ENCODE data around the gene GABRP.
"Not testable (repeated sequence)": the region's sequence is repeated elsewhere in the genome, so short reads cannot be mapped to it uniquely, and the experiment has no call there.

The GABRP gene

DNA sequence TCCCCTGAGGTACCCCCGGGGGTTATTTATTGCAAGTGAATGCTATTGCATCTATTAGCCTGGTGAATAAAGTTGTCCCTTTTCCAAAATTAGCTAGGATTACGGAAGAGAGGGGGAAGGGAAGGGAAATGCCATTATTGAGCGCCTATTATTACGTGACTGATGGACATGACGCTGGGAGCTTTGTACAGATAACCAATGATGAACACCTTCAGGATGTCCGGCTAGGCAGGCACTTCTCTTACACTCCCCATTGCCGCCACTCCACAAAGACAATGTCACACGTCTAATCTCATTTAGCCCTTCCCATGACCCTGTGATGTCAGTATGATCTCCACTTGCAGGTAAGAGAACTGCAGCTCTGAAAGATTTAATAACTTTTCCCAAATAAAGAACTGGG is 9.4 kb downstream of the GABRP start:
- DNase-seq (ENCODE audit: low spot score): no peak

DNA sequence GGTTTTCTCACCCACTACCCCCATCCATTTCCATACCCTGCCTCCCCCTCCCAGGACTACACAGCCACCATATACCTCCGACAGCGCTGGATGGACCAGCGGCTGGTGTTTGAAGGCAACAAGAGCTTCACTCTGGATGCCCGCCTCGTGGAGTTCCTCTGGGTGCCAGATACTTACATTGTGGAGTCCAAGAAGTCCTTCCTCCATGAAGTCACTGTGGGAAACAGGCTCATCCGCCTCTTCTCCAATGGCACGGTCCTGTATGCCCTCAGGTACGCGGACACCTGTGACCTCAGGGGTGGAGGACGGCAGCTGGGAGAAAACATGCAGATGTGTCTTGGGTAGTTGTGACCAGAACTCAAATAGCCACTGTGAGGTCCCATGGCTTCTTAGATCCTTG is 11.6 kb downstream of the GABRP start:
- no peak for DNase-seq (ENCODE audit: low spot score)

DNA sequence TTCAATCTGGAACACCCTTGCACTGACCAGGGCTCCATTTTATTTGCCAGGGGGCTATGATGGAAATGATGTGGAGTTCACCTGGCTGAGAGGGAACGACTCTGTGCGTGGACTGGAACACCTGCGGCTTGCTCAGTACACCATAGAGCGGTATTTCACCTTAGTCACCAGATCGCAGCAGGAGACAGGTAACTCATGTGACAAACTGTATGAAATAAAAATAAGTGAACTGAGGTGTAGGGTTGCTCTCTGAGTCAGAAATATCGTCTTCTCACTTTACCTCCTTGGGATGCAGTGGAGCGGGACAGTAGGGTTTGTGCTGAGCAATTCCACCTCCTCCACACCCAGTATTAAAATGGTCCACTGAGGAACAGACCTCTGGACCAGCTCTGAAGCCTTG is 22.1 kb downstream of the GABRP start:
- DNase-seq (ENCODE audit: low spot score): no peak

DNA sequence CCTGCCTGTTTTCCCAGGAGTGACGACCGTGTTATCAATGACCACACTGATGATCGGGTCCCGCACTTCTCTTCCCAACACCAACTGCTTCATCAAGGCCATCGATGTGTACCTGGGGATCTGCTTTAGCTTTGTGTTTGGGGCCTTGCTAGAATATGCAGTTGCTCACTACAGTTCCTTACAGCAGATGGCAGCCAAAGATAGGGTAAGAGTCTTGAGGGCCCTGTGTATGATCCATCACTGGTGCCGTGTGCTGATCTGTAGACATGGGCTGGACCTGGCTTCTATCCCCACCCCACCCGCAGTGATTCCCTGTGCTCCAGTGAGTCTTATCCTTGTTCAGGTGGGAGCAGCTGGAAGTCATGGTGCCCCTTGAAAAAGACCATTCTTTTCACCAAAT is 26.0 kb downstream of the GABRP start:
- no peak for DNase-seq (ENCODE audit: low spot score)

DNA sequence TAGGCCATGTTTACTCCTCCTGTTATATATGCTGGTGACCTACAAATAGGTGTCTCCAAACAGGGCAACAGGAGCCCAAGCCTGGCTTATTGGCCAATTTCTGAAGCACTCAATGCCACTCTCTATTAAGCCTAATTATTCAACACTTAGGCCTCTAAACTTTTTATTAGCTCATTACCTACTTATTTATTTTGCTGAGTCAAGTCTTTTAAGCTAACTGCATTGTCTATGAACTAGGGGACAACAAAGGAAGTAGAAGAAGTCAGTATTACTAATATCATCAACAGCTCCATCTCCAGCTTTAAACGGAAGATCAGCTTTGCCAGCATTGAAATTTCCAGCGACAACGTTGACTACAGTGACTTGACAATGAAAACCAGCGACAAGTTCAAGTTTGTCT is 28.2 kb downstream of the GABRP start:
- no peak for DNase-seq (ENCODE audit: low spot score)

DNA sequence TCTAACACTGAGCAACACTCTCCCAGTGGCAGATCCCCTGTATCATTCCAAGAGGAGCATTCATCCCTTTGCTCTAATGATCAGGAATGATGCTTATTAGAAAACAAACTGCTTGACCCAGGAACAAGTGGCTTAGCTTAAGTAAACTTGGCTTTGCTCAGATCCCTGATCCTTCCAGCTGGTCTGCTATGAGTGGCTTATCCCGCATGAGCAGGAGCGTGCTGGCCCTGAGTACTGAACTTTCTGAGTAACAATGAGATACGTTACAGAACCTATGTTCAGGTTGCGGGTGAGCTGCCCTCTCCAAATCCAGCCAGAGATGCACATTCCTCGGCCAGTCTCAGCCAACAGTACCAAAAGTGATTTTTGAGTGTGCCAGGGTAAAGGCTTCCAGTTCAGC is 29.7 kb downstream of the GABRP start:
- DNase-seq (ENCODE audit: low spot score): no peak

DNA sequence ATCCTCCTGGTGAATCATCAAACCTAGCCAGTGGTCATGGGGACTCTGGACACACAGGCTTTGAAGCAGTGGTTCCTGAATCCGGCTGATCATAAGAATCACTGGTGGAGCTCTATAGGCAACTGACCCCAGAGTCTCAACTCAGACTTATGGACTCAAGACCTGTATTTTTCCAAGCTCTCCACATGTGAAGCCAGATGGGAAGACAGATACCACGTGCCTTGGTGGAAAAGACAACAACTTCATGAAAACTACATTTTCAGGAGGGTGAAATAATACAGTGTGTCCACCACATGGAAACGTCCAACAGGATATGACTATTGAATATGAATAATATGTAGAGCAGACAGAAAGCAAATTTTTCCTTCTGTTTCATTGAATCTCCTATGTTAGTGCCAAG is 33.7 kb downstream of the GABRP start:
- DNase-seq (ENCODE audit: low spot score): no peak

DNA sequence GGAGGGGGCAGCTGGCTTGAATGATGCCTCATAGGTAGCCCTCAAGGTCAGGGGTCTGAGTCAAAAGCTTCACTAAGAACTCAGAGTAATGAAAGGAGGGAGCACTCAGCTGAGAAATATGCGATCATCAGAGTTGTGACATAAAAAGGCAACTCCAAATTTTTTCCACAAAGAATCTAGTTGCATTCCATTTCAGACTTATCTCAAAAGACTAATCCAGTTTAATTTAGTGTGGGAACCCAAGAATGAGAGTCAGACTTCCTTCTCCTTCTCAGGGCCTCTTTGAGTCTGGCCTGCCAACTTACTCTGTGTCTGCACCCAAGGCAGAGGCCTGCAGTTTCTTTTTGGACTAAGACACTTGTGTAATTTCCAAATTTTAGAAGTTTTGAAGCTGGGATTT is 34.7 kb downstream of the GABRP start:
- DNase-seq (ENCODE audit: low spot score): no peak

DNA sequence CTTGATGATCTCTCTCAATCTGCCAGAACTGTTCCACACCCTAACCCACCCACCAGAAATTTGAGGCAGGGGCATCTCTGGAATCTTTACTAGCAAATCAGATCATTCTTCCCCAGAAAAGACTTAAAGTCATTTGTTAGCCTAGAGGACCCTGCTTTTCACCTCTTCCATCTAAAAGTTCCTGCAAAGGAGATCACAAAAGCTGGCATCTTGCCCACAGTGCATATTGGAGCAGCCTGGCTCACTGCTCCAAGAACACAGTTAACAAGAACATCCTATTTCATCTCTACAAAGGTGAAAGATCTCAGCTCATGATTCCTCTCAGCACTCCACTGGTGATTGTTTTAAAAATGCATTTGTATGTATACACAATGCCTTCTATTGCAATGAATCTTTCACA is 36.3 kb downstream of the GABRP start:
- DNase-seq (ENCODE audit: low spot score): no peak

DNA sequence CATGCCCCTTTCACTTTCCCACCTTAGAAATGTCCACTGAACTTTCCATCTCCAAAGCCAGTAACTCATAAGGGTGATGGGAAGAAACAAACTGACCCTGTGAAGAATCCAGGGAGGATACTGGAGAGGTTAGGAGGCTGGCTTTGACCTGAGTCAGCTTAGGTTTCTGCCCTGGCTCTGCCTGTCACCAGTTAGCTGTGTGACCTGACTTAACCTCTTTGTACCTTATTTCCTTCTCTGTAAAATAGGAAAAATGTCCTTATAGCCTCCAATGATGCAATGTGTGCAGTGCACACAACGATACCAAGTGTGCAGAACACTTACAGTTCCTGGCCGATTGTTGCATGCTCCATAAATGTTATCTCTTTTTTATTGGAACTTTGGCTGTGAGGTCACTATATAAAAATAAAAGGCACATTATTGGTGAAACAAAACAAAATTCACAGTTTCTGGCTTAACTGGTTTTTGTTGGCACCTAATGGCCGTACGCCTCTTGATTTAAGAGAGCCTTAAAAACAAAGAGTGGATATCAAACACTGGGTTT is 37.8 kb downstream of the GABRP start:
- no peak for DNase-seq (ENCODE audit: low spot score)

DNA sequence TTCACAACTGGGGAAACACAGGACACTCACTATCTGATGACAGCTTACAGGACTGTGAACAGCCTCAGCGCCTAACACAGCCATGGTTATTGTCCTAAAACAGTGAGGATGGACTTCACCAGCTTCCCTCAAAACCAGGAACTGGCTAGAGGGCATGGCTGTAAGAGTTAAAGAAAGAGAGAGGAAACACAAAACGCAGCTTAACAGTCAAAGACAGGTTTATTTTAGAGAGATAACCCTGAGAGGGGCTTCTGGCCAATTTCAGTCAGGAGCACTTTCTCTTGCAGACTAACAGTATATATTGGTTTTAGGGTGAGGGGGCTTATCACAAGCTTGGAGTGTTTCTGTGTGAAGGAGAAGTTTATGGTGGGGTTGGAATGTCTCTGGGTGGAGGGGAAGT is 42.6 kb downstream of the GABRP start:
- DNase-seq (ENCODE audit: low spot score): no peak

DNA sequence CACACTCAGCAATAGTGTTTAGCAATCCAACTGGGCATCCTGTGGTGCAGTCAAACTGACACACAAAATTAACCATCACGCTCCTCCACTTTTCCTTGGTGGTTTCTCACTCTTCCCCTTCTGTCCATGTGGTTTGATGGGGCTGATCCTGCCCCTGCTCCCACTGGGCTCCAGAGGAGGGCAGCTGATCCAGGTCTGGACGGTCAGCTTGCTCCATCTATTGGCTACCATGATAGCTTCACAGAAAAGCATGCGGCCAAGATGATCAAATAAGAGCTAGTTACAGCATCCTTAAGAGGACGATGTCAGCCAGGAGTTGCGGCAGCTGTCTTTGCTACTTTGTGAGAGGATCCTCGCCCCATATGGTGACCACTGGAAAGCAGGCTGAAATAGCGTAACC is 48.7 kb downstream of the GABRP start:
- no peak for DNase-seq (ENCODE audit: low spot score)

DNA sequence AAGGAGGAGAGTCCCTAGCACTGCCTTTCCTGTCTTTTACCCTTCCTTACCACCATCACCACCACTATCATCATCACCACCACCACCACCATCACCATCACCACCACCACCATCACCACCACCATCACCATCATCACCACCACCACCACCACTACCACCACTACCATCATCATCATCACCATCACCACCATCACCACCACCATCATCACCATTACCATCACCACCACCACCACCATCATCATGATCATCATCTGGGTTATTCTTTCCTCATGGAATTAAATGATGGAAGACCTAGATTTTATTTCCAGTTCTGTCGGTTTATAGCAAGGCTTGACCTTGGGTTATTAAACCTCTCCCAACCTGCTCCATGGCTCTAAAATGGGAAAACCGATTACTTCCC is 50.5 kb downstream of the GABRP start:
- not testable (repeated sequence) for DNase-seq (ENCODE audit: low spot score)

DNA sequence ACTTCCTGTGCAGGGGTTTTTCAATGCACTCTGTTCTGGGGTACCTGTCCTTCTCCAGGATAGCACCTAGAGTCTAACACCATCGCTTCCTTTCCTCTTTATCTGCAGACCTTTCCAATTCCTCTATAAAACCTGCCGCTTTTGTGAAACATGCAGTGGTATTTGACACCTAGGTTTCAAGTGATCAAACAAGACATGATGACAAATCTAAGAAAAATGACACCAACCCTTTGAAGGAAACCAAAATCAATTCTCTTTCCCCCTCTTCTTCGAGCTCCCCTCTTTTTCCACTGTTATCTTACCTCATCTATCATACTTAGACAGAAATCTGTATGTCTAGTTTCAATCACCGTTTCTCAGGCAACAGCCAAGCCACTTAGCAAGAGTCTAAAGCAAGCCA is 52.7 kb downstream of the GABRP start:
- no peak for DNase-seq (ENCODE audit: low spot score)

DNA sequence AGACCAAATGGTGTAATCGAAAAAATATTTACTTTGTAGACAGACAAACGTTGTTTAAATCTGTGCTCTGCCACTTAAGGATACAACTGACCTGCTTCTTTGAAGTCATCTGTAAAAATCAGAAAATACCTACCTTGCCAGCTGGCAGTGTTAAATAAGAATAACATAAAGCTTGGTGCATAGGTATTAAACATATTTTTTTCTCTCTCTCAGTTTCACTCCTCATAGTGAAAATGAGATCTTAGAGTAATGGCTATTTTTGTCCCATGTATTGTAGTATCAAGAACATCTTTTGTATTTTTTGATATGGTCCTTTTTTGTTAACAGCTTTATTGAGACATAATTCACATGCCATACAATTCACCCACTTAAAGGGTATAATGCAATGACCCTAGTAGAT is 60.3 kb downstream of the GABRP start:
- DNase-seq (ENCODE audit: low spot score): no peak

DNA sequence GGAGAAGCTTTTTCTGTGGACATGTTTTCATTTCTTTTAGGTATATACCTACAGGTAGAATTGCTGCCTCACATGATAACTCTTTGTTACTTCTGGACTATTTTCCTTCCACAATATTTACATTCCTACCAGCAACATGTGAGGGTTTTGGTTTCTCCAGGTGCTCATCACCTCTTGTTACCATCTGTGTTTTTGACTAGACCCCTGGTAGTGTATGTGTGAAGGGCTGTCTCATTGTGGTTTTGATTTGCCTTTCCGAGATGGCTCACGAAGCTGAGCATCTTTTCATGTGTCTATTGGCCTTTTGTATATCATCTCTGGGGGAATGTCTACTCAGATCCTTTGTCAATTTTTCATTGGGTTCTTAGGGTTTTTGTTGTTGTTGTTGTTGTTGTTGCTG is 61.1 kb downstream of the GABRP start:
- DNase-seq (ENCODE audit: low spot score): no peak

DNA sequence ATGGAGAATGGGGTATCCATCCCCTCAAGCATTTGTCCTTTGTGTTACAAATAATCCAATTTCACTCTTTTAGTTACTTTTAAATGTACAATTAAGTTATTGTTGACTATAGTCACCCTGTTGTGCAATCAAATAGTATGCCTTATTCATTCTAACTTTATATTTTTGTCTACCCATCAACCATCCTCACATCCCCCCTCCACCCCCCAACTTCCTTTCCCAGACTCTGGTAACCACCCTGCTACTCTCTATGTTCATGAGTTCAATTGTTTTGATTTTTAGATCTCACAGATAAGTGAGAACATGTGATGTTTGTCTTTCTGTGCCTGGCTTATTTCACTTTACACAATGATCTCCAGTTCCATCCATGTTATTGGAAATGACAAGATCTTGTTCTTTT is 62.9 kb downstream of the GABRP start:
- DNase-seq (ENCODE audit: low spot score): no peak

DNA sequence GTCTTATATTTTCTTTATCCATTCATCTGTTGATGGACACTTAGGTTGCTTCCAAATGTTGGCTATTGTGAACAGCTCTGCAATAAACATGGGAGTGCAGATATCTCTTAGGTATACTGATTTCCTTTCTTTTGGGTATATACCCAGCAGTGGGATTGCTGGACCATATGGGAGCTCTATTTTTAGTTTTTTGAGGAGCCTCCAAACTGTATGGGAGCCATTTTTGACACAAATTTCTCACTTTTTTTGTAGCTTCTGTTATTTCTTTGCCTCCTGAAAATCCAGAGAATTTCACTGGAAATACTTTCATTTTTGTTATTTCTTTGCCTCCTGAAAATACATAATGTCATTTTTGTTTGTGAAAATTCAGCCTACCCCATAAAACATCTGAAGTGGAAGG is 63.3 kb downstream of the GABRP start:
- no peak for DNase-seq (ENCODE audit: low spot score)

DNA sequence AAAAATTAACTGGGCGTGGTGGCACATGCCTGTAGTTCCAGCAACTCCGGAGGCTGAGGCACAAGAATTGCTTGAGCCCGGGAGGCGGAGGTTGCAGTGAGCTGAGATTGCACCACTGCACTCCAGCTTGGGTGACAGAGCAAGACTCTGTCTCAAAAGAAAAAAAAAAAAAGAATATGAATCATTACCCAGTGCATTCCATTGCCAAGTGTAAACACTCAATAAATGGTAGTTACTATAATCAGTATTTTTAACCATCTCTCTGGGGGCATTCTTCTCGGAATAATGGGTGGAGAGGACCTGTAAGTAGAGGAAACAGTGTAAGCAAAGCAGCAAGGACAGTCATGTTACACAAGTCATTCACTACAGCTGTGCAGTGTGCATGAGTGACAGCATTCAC is 64.5 kb downstream of the GABRP start:
- no peak for DNase-seq (ENCODE audit: low spot score)

DNA sequence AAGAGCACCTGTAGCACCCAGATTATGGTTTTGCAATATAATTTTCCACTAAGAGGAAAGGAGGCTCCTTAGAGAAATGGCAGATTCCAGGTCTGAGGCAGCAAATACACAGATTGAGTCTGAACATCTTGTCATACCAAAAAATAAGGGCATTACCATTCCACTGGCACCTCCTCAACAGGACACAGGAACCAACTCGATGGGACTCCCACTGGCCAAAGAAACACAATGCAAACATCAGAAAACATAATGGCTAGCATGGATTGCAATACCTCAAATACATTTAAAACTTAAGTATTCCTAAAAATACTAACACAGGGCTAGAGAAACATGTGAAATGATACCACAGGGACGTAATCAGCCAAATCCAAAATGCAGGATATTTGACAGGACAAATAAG is 65.8 kb downstream of the GABRP start:
- DNase-seq (ENCODE audit: low spot score): no peak

DNA sequence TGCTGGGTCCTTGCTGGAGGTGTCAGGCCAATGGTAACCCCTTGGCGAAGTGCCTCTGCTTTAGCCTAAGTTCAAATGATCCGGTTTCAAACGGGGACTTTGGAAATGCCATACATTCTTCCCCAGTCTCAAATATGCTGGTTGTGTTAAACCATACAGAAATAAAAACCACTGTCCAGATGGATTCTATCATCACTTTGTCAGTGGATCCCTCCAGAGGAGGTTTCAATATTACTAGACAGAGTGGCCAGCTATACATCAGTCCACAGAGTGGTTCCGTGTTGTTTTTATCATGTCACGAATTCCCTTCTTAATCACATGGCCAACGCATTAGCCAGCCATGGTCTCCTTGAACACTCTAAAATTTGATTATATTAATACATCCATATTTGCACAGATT is 71.0 kb downstream of the GABRP start:
- no peak for DNase-seq (ENCODE audit: low spot score)

DNA sequence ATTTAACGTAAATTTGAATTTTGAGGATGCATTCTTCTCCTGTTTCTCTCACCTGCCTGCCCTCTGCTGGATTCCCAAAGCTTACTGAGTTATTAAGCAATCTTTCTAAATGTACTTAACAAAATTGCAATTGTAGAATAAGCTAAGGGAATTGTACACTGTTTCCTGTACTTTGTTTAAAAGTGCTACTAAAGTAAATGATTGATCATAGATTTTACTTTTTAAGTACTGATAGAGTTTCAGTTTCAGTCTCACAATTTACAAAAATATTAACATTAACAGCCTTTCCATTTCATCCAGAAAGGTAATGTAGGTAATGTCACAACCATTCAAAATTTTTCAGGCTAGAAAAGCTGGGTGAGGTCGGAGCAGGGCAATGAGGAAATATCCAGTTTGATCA is 73.5 kb downstream of the GABRP start:
- no peak for DNase-seq (ENCODE audit: low spot score)

DNA sequence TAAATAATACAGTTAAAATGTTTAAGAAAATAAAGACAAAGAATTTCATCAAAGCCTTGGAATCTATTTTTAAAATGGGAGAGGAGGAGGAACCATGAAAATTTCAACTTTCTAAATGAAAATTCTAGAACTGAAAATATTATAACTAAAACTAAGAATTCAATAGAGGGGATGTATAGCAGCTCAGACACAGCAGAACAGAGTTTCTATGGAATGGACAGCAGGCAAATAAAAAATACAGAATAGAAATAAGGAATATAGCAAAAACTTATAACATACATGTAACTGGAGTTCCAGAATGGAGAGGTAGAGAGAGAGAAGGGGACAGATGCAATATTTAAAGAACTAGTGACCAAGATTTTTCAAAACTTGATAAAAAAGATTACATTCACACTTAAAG is 76.9 kb downstream of the GABRP start:
- DNase-seq (ENCODE audit: low spot score): no peak

DNA sequence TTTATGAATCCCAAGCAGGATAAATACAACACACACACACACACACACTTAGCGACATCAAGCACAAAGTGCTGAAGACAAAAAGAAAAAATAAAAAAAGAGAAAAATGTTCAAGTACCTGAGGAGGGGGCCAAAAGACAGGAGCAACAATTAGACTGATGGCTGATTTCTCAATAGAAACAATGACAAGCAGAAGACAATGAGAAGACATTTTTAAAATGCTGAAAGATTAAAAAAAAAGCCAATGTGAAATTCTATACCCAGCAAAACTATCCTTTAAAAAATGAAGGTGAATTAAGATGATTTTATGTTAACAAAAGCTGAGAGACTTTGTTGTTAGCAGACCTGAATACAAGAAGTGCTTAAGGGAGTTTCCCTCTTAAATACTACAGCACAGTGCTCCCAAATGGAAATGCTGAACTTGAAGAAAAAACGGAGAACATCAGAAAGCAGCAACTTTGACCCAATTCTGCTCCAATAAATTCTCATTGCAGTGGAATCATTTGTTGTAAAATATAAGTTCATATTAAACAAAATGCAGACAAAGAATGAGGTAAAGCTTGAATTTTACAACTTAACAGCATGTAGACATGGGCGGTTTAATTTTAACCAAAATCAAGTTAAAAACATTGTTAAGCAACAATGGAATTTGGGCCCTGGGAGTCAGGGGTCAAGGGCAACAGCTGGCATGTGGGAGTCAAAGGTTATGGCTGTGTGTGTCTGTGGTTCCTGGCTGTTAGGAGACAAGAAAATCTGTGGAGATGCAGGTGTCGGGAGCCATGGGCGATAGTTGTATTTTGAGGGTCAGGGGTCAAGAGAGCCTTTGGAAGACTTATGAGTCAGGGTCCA is 77.5 kb downstream of the GABRP start:
- DNase-seq (ENCODE audit: low spot score): no peak

DNA sequence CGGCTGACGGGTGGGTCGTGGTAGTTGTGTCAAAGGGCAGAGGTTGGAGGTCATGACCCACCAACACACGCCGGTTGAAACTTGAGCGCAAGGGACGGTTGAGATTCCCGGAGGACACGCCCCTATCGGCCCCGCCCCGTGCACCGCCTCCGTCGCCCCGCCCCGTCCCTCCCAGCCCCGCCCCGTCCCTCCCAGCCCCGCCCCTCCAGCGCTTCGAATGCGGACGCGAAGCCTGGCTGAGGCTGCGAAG is 78.1 kb downstream of the GABRP start:
- DNase-seq (ENCODE audit: low spot score): no peak

Measured in HuH-7.5 (cell line).